Tongue (tissue), 2 donors: ENCODE data around the gene RPS14. TPM values are rescaled to one million over a fixed set of nuclear protein-coding genes. Genes with fewer than 3 reads are reported as not detected.

ENCODE experiments used
- DNase-seq: peaks from one replicate; pipeline ENCODE4 v3.0.0-alpha.2; 2015
- total RNA-seq: library from RNA; depleted of rRNA; stranded (reverse); fragments of >200 nt; gene quantifications from one replicate; pipeline ENCODE4 v1.2.3, GENCODE V29; 2014

Gene RPS14
- 2,580 TPM for total RNA-seq

- peak; percentile 98 for DNase-seq
These were observed at the start of gene RPS14 for GRCh38 chr5:150449517-150450339. TSS of gene RPS14 (minus strand) at chr5:150449739. CDS start at chr5:150447733, 2,006 bp downstream.

- DNase-seq: no peak
These were observed 49.4 kb upstream of the RPS14 start for GRCh38 chr5:150498971-150499370.

- no peak for DNase-seq
These were observed 49.0 kb upstream of the RPS14 start for GRCh38 chr5:150498501-150498900.

GRCh38 chr5:150497989-150498317, 48.4 kb upstream of the RPS14 start:
- DNase-seq: no peak

- peak; percentile 75 for DNase-seq
These were observed 47.9 kb upstream of the RPS14 start for GRCh38 chr5:150497274-150497988.

GRCh38 chr5:150496534-150496933, 47.0 kb upstream of the RPS14 start:
- no peak for DNase-seq

- no peak for DNase-seq
These were observed 46.6 kb upstream of the RPS14 start for GRCh38 chr5:150496098-150496497.

- no peak for DNase-seq
These were observed 43.1 kb upstream of the RPS14 start for GRCh38 chr5:150492621-150493020.

- no peak for DNase-seq
These were observed 42.3 kb upstream of the RPS14 start for GRCh38 chr5:150491876-150492275.

GRCh38 chr5:150490754-150491153, 41.2 kb upstream of the RPS14 start:
- DNase-seq: no peak

- DNase-seq: no peak
These were observed 40.7 kb upstream of the RPS14 start for GRCh38 chr5:150490296-150490669.

GRCh38 chr5:150489360-150490295, 40.1 kb upstream of the RPS14 start:
- no peak for DNase-seq

GRCh38 chr5:150488519-150489359, 39.2 kb upstream of the RPS14 start:
- no peak for DNase-seq

- DNase-seq: peak; percentile 61
These were observed 37.9 kb upstream of the RPS14 start for GRCh38 chr5:150487199-150488061.

GRCh38 chr5:150486402-150487198, 37.1 kb upstream of the RPS14 start:
- peak; percentile 89 for DNase-seq

GRCh38 chr5:150485693-150486401, 36.3 kb upstream of the RPS14 start:
- peak; percentile 71 for DNase-seq

- no peak for DNase-seq
These were observed 35.6 kb upstream of the RPS14 start for GRCh38 chr5:150484964-150485692.

- DNase-seq: no peak
These were observed 32.5 kb upstream of the RPS14 start for GRCh38 chr5:150481972-150482406.

GRCh38 chr5:150481708-150481965, 32.1 kb upstream of the RPS14 start:
- DNase-seq: no peak
